Measurements from ENCODE around the gene DNAJC13.

The DNAJC13 gene

DNA sequence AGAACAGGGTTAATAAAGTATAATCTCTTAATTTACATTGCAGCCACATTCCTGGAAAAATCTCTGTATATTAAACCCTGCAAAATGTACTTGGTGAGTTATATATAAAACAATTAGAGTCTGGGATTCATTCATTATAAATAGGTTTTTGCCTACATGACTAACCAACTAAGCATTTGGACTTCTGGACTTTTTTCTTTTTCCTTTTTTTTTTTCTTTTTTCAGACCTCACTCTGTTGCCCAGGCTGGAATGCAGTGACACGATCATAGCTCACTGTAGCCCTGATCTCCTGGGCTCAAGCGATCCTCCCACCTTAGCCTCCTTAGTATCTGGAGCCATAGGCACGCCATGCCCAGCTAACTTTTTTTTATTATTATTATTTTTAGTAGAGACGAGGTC, 4.5 kb downstream of the DNAJC13 start:
- TF ChIP-seq, protein P1, sequence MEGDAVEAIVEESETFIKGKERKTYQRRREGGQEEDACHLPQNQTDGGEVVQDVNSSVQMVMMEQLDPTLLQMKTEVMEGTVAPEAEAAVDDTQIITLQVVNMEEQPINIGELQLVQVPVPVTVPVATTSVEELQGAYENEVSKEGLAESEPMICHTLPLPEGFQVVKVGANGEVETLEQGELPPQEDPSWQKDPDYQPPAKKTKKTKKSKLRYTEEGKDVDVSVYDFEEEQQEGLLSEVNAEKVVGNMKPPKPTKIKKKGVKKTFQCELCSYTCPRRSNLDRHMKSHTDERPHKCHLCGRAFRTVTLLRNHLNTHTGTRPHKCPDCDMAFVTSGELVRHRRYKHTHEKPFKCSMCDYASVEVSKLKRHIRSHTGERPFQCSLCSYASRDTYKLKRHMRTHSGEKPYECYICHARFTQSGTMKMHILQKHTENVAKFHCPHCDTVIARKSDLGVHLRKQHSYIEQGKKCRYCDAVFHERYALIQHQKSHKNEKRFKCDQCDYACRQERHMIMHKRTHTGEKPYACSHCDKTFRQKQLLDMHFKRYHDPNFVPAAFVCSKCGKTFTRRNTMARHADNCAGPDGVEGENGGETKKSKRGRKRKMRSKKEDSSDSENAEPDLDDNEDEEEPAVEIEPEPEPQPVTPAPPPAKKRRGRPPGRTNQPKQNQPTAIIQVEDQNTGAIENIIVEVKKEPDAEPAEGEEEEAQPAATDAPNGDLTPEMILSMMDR (IDR thresholded peaks at IDR 0.05), result no peak
- no peak overlapping the region for H3K4me3 ChIP-seq
- no peak for DNase-seq (ENCODE audit: low spot score)
- H3K27ac ChIP-seq, result no peak overlapping the region

DNA sequence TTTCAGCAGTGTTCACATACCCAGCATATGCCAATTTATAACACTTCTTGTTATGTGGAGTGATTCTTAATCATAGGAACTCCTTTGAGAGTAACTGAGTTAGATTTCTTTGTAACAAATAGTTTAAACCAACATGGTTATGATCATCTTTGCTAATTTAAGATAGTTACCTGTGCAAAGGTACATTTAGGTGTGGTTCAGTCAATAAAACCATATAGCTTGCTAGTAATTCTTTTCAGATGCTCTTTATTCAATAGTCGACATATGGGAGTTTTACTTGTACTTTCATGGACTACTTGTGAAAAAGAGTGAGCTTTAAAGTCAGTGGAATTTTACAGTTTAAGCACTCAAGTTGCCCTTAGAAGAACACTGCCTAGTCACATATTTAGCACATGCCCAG, 5.2 kb downstream of the DNAJC13 start:
- TF ChIP-seq, protein P1 (IDR thresholded peaks at IDR 0.05), result no peak
- no peak overlapping the region for H3K27ac ChIP-seq
- H3K4me3 ChIP-seq, result no peak overlapping the region
- DNase-seq (ENCODE audit: low spot score), result no peak

DNA sequence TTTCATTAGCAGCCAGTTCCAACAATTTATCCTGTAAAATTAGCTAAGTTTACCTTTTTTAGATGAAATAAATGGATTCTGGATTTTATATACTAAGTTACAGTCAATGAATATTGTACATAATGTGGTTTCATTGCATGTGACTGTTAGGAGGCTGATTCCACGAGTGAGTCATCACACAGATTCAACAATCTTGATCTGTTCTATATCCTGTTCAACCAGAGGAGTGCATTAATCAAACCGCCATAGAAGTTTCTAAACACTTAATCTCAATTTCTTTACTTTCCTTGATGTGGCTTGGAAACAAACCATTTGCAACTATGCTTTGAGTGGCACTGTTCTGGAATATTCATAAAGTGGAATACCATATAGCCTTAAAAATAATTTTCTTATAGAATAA, 15.3 kb downstream of the DNAJC13 start:
- no peak for DNase-seq (ENCODE audit: low spot score)
- TF ChIP-seq, protein P1 (IDR thresholded peaks at IDR 0.05), result no peak
- no peak overlapping the region for H3K4me3 ChIP-seq
- no peak overlapping the region for H3K27ac ChIP-seq

DNA sequence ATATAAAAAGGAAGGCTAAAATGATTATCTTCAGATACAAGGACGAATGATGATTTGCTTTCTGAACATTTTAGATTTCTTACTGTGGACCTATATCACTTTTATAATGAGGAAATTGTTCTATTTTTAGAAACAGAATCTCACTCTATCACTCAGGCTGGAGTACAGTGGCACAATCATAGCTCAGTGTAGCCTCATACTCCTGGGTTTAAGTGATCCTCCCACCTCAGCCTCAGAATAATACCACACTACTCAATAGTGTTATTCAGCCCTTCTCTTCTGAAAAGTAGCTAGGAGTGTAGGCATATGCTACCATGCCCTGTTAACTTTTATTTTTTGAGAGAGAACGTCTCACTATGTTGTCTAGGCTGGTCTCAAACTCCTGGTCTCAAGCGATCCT, 15.8 kb downstream of the DNAJC13 start:
- Histone ChIP-seq H3K27ac (no peak overlapping the region), H3K4me3 (no peak overlapping the region)
- no peak for DNase-seq (ENCODE audit: low spot score)
- TF ChIP-seq, protein P1 (IDR thresholded peaks at IDR 0.05), result no peak

DNA sequence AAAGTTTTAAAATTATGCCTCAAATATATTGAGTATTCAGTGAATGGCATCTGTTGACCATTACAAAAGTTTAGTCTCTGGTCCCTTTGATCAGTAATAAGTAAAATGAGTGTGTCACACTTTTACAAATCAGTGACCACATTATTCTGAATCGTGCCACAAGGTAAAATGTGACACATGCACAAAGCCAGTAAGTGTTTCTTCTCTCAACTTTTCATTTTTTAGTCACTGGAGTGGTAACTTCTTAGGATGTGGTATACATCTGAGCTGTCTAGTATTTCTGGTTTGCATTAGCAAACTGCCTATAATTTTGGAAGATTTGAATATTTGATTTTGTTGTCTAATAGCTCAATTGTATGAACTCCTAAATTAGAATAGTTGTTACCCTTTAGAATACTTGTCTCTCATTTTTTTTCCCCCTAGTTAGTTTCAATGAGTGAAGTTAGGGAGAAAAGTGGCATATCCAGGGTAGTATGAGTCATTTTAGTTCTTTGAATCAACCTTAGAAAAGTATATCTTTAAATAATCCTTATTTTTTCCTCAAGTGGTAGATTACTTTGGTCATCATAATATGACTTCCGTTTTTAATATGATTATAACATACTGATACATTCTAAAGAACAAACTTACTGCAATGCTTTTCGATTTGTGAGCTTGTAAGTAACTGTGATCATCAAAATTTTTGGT, 18.1 kb downstream of the DNAJC13 start:
- no peak overlapping the region for H3K4me3 ChIP-seq
- peak overlapping the region in 1 of 2 donors; percentile 8 for H3K27ac ChIP-seq
- no peak for DNase-seq (ENCODE audit: low spot score)
- TF ChIP-seq, protein P1 (IDR thresholded peaks at IDR 0.05), result no peak

DNA sequence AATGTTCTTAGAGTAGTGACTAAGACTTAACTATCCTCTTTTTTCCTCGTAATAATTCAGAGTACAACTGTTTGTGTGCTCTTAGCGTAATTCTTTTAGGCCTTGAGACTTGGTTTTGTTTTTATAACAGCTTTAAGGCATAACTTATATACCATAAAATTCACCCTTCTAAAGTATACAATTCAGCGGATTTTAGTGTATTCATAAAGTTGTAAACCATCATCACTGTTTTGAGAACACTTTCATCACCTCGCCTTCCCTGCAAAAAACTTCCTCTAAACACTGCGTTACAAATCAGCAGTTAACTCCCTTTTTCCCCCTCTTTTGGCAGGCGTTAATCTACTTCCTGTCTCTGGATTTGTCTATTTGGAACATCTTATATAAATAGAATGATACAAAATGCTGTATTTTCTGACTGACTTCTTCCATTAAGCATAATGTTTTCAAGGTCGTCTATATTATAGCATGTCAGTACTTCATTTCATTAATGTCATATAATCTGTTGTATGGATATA, 18.7 kb downstream of the DNAJC13 start:
- Histone ChIP-seq H3K4me3 (no peak overlapping the region), H3K27ac (peak overlapping the region in 1 of 2 donors; percentile 8)
- TF ChIP-seq, protein P1 (IDR thresholded peaks at IDR 0.05), result no peak
- DNase-seq (ENCODE audit: low spot score), result no peak

DNA sequence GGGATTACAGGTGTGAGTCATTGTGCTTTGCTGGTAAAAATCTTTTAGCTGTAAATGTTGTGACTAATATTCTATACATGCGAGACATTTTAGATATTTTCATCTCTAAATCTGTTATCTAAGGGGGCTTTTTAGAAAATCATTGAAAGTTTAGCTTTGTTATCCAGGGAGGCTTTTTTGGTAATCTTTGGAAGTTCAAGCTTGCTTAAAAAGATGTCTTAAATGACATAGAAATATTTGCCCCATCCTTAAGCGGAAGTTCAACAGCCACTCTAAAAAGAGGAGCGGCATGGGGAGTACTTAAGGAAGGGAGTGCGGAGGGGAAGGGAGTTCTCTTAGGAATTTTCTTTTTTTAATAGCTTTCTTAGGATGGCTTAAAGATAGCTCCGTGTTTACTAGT, 26.1 kb downstream of the DNAJC13 start:
- TF ChIP-seq, protein P1 (IDR thresholded peaks at IDR 0.05), result no peak
- no peak for DNase-seq (ENCODE audit: low spot score)
- no peak overlapping the region for H3K27ac ChIP-seq
- no peak overlapping the region for H3K4me3 ChIP-seq
